Erythroblast (primary cell): ENCODE measurements around the gene CLRN2.

Experiments used
- DNase-seq, 2 experiments: peaks; one replicate each; lab custom pipeline; 2025; lab: John Stamatoyannopoulos, UW
- GATA1 ChIP-seq: IDR thresholded peaks from 2 replicates; pipeline ENCODE4 v1.6.1; 2011; ENCODE audit warnings: low read depth, mild to moderate bottlenecking, control low read depth, low read length, moderate library complexity
- POLR2A ChIP-seq: IDR thresholded peaks from 2 replicates; pipeline ENCODE4 v1.6.1; 2011; ENCODE audit warnings: mild to moderate bottlenecking, low read length

Gene CLRN2

DNA sequence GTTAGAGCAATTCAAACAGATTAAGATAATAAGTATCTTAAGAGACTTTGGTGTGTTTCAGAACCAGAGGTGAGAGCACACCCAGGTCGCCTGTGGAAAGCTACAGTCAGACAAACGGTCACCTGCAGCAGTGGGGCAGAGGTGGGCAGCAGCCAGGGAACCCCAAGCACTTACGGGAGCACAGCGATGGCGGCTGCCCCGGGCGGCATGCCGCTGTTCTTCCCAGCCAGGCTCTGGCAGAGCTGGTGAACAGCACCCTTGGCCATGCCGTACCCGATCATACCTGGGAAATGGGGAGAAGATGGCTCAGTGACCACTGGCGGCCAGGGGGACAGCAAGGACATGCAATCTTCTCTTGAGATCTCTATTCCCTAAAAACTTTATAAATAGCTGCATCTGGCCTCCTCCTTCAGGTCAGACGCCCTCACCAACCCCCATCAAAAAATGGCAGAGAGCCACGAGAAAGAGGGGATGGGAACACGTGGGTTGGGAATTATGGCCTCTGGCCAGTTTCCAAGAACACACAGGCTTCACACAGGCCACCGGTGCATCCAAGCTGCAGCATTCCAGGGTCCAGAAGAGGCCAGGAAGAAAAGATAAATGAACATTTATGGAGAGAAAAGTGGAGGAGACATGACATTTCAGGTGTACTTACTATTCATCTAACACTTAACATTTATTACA lies 22.8 kb upstream of the CLRN2 start:
- DNase-seq: no peak
- TF ChIP-seq GATA1: no peak
- TF ChIP-seq POLR2A: no peak

DNA sequence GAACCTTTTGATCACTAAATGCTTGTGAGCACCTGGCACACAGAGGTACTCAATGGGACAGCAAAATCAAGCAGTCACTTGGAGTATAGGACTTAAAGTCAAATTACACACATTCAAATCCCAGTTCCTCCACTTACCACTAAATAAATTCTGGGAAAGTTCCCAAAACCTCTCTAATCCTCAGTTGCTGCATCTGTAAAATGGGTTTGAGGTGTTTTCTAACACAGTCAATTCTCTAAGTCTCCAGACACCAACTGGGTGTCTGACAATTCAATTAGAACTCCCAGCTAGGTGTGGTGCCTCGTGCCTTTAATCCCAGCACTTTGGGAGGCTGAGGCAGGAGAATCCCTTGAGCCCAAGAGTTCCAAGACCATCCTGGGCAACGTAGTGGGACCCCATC lies 22.1 kb upstream of the CLRN2 start:
- TF ChIP-seq POLR2A (no peak), GATA1 (no peak)
- DNase-seq: no peak

DNA sequence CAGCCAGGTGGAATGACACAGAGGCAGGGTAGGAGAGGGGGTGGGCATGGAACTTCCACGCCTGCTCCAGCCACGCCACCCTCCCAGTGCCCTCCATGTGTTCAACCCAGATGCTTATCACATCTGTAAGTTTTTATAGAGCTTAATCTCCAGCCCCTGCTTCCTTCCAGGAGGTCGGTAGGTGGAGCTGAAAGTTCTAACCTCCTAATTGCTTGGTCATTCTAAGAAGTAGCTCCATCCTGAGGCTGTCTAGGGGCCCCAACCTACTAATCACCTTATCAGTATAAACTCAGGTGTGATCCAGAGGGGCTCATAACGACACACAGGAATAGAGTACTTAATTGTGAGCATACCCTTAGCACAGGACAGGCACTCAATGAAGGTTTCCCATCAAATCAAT lies 21.3 kb upstream of the CLRN2 start:
- no peak for TF ChIP-seq GATA1
- TF ChIP-seq POLR2A: no peak
- peak; percentile 62 to 65 for DNase-seq

DNA sequence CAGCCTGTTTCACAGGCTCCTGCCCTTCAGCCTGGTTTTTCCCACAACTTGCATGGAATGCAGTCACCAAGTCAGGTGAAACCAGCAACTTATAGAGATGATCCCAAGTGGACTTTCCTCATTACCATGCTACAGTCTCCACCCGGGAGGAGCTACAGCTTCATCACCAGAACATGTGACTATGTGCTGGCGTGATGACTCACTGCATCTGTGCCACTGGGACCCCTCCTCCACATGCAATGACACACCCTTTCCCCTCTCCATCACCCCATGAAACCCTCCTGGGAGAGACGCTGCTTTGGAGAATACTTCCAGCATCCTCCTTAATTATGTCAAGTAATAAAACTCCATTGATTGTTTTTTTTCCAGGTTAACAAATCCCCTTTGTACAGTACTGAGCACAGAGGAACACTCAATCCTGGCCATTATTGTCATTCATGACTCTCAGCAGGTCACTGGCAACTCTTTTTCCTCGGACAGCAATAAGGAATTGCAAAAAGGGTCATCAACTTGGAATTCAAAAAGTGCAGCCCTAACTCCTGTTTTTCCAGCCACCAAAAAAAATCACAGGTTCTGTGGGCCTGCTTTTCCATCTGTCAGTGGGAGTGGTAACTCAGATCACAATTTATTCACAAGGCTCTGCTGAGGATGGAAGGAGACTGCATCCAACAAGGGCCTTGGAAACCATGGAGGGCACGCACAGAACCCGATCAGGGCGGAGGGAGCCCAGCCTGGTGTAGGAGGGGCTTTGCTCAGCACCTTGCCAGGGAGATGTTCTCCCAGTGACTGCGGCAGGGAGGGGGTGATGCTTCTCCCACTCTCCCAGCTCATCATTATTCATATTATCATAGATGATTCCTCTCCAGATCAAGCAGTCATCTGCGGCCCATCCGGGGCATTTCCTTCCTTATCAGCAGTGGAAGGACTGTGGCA lies 20.4 kb upstream of the CLRN2 start:
- TF ChIP-seq POLR2A (no peak), GATA1 (no peak)
- DNase-seq: peak; percentile 18 to 68

DNA sequence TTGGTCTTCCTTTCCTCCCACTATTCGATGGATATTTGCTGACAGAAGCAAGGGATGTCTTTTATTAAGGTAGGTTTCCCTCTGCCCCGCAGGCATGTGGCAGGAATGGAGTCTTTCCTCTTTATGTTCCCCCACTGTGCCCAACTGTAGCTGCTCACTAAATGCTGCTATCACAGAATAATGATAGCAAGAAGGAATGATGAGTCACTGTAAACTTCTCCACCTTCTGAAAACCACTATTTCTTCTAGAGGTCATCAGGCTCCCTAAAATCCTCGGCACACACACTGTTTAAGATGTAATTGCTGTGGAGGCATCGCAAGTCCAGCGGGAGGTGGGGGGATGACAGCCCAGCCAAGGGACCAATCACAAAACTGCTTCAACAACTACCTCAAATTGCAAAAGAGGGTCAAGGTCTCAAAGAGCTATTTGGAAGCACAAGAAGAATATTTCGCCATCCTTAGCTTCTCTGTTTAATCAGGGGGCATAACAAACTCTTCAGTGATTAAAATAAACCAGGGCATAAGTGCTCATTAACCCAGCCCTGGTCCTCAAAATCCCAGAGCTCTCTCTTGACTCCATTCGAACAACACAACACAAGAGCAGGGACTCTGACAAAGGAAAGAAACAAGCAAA lies 17.0 kb upstream of the CLRN2 start:
- DNase-seq: peak in 1 of 2 experiments; percentile 21
- no peak for TF ChIP-seq GATA1
- no peak for TF ChIP-seq POLR2A

DNA sequence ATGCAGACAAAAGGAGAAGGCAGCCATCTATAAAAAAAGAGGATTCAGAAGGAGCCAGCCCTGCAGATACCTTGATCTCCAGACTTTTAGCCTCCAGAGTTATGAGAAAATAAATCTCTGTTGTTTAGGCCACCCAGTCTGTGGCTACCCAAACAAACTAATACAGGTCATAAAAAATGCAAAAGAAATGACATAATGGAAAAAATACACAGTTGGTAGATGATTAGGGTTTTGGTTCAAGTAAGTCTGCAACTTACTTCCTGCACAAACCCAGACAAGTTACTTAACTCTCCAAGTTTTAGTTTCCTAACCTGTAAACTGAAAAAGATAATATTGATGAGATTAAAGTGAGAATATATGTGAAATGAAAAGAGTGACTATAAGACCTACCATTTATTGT lies 14.4 kb upstream of the CLRN2 start:
- no peak for DNase-seq
- no peak for TF ChIP-seq GATA1
- TF ChIP-seq POLR2A: no peak

DNA sequence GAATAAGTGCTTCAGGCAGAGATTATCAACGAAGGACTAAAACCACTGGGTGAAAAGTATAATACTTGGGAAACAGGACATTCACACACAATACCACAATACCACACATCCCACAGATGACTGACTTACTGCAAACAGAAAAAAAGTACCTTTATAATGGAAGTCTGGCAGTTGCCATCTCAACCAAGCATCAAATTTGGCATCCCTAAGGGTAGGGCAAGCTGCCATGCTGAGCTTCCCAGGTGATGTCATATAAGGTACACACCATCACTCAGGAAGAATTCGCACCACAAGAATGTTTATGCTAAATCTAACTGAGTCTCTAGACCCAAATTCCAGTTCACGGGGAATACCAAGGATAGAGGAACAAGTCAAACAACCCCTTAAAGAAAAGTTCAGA lies 12.2 kb upstream of the CLRN2 start:
- no peak for DNase-seq
- TF ChIP-seq POLR2A: no peak
- no peak for TF ChIP-seq GATA1

DNA sequence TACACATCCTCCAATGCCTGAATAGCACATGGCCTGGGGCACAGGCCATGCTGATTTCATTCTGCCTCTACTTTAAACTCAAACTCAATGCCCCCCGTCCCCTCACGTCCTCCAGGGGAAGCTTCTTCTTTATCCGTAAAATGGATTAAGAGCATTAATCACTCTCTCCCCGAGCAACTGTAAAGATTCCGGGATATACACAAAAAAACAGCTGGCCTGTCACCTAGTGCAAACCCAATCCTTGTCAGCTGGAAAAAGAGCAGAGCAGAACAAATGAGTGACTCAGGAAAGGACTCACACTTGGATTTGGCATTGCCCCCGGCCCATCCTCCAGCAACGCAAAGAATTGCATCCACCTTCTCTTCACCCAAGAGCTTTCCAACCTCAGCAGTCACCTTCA lies 10.9 kb upstream of the CLRN2 start:
- DNase-seq: no peak
- TF ChIP-seq GATA1 (no peak), POLR2A (no peak)

DNA sequence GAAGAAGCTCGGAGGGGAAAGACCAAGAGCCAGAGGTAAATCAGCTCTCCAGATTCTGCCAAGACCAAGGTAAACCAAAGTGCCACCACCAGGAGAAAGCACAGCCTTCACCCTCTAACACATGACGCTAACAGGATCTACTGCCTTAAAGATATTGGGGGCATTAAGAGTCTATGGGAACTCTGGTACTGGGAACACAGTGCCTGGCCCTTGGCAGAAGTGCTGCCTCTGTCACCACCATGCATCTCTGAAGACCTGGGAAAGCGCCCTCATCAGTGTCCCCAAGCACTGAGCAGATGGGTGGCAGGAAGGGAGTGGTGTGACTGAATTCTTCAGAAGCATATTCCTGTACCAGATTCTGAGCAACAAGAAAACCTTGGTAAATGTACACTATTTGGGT lies 4.4 kb upstream of the CLRN2 start:
- TF ChIP-seq GATA1: no peak
- TF ChIP-seq POLR2A: no peak
- peak in 1 of 2 experiments; percentile 7 for DNase-seq

DNA sequence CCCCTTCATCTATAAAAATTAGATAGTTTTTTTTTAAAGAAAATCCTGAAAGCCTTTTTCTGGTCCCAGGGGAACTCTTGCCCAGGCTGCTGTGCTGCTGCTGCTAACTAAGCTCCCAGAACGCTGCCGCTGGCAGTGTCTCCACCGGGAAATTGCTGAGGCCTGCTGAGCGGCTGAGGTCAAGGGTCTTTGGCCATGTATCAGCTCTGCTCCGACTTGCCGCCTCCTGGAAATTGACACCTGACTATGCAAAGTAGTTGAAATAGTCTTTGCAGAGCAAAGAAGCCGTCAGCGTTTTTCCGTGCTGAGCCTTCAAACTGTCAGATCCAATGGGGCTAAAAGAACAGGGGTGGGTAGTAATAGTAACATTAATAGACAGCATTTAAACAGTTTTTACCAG lies 3.9 kb upstream of the CLRN2 start:
- TF ChIP-seq GATA1: no peak
- TF ChIP-seq POLR2A: no peak
- peak in 1 of 2 experiments; percentile 38 for DNase-seq

DNA sequence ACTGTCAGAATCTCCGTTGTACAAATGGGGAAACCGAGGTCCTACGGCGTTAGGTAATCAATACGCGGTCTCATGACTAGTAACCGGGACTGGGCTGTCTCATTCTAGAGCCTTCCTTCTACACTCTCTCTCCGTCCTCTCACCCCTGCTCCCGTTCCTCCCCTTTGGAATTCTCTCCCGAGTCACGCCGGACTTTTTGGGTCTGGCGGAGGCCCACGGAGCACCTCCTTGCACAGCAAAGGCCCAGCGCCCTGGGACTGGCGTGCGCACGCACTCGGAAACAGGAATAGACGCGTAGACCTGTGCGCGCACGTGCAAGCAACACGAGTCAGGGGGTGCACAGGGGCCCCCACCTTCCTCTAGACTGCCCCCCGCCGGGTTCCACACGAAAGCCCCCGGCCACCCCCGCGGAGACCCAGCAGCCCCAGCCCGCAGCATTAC lies 3.4 kb upstream of the CLRN2 start:
- DNase-seq: peak; percentile 71 to 76
- TF ChIP-seq POLR2A (no peak), GATA1 (no peak)

DNA sequence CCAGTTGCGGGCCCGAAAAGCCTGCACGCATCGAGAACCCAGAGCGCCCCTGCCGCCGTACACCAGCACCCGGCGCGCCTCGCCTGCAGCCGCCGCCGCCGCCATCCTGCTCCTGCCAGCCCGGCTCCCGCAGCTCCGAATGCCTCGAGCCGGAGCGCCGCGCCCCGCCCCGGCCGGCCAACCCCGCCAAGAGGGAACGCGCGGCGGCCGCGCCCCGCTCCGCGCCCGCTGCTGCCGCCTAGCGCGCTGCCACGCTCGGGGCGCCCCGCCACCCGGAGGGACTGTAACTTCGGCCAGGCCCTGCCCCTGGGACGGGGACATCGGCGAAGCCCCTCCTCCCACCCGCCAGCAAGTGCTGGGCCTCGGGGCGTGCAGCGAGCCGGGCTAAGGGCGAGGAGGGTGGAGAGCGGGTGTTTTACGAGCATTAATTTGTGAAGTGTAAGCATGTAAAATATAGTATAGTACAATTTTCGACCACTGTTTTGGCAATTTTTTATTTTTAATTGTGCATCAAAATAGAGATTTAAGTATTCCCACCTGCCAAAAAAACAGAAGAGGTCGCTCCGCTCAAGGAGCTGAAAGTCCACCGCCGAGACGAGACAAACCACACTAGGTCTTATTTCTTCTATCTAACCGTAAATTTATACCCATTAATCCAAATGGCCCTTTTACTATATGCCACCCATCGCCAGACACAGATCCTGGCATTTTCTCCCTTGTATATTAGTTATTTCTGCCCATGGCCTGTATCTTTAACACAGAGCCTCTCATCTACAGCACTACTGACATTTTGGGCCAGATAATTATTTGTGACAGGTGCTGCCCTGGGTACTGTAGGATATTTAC lies 2.8 kb upstream of the CLRN2 start, which contains the start of gene QDPR:
Gene QDPR, minus strand, starts transcription at position 141 of the 846 bp plus-strand sequence. Its CDS starts 36 bp downstream, at position 105.
- DNase-seq: peak; percentile 86 to 89
- TF ChIP-seq GATA1: no peak
- TF ChIP-seq POLR2A: peak; percentile 35
